OCI-LY3 (cell line): Measurements from ENCODE around the gene SNX10.

Experiments
- EZH2phosphoT487 ChIP-seq: fragments of 200-600 bp; shearing (Covaris generic); IDR thresholded peaks from 2 replicates; pipeline ENCODE4 v1.6.1; 2018; ENCODE audit warnings: antibody characterized with exemption, mixed run types, low read depth
- TF ChIP-seq, protein P1 (sequence below): fragments of 200-600, 300-600 bp; sonication (generic); IDR thresholded peaks from 2 replicates; pipeline ENCODE4 v1.5.1; 2014; ENCODE audit warnings: antibody characterized with exemption, low read length, low read depth

DNA sequence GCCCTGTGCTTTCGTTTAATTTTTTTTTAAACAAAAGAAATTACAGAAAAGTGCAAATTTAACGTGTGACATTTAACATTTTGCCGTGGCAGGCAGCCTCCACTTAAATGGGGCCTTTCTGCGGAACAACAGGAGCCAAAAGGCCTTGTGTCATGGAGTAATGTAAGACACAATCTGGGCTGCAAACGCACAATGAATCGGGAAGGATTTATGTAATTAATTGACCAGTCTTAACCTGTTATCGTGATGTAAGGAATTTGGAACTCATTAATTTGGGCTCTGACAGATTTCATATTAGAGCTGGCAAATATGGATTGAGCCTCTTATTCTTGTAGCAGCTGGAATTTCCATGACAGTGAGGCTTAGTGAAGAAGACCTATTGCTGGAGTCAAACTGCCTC is 86.4 kb downstream of the SNX10 start:
- TF ChIP-seq, protein P1, sequence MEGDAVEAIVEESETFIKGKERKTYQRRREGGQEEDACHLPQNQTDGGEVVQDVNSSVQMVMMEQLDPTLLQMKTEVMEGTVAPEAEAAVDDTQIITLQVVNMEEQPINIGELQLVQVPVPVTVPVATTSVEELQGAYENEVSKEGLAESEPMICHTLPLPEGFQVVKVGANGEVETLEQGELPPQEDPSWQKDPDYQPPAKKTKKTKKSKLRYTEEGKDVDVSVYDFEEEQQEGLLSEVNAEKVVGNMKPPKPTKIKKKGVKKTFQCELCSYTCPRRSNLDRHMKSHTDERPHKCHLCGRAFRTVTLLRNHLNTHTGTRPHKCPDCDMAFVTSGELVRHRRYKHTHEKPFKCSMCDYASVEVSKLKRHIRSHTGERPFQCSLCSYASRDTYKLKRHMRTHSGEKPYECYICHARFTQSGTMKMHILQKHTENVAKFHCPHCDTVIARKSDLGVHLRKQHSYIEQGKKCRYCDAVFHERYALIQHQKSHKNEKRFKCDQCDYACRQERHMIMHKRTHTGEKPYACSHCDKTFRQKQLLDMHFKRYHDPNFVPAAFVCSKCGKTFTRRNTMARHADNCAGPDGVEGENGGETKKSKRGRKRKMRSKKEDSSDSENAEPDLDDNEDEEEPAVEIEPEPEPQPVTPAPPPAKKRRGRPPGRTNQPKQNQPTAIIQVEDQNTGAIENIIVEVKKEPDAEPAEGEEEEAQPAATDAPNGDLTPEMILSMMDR, result no peak
- no peak for TF ChIP-seq EZH2phosphoT487
